NCI-H2029 treated with DMSO at 0.1 percent for 48 hours (cell line): ENCODE results near the gene TUBA4B.
A peak's percentile ranks its signal among the peaks of the same experiment; 100 is the strongest.

Experiments used
- DNase-seq: peaks from one replicate; lab custom pipeline; 2025; lab: John Stamatoyannopoulos, UW

Gene TUBA4B

DNA sequence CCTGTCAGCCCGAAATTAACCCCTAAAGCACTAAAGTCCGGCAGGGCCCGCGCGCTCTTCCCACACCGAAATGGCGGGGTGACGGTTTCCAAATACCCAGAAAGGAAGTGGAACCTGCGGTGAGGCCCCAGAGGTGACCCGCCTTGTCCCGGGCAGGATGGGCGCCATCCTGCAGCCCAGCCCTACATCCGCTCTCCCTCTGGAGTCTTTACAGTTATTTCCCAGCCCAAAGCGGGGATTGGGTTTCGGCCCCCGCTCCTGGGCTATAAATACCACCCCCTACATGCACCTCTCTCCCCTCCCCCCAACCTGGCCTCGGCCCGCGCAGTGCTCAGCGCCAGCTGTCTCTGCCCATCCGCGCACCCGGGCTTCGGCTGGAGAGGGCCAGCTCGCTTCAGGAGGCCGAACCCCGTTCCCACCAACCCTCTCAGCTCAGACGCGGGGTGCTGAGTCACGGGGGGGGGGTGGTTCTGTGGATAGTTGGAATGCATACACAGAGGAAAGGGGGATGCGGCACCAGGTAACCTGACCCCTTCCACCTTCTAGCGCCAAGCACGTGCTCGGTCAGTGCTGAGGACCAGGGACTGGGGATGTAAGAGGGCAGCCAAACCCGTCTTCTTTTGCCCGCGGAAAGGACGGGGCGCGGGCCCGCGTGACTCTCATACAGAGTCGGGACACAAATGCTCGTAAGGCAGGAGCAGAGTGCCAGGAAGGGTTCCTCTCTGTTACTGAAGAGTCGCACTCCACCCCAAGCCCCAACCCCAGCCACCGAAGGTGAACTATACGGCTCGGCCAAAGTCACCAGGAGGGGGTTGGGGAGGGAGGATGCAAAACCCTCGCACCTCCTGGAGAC is at the start of gene TUBA4B:
TSS of gene TUBA4B (plus strand) at position 344 of the 853 bp plus-strand sequence. CDS start at position 509, 165 bp downstream.
- DNase-seq = no peak

DNA sequence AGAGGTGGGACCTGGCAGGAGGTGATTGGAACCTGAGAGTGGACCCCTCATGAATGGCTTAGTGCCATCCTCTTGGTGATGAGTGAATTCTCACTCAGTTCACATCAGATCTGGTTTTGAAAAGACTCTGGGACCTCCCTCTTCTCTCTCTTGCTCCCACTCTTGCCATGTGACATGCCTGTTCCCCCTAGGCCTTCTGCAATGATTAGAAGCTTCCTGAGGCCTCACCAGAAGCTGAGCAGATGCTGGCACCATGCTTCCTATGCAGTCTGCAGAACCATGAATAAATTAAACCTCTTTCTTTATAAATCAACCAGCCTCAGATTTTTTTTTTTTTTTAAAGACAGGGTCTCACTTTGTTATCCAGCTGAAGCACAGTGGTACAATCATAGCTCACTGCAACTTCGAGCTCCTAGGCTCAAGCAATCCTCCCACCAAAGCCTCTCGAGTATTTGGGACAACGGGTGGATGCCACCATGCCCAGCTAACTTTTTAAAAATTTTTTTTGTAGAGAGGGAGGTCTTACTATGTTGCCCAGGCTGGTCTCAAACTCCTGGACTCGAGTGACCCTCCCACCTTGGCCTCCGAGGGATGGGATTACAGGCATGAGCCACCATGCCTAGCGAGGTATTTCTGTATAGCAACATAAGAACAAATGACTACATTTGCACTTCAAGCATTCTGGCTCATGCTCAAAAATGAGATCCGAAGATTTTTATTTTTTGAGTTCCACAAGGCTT is 48.4 kb upstream of the TUBA4B start:
- no peak for DNase-seq

DNA sequence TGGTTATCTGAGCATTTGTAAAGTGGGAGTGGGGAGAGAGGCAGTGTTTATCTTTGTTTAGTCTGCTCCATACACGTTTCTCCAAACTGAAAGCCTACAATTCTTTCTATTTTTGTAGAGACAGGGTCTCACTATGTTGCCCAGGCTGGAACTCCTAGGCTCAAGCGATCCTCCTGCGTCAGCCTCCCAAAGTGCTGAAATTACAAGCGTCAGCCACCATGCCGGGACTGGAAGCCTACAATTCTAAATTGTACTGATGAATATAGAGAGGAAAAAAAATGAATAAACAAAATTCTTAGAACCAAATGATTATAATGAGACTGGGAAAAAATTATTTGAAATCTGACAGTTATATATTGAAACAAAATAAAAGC is 47.9 kb upstream of the TUBA4B start:
- no peak for DNase-seq

DNA sequence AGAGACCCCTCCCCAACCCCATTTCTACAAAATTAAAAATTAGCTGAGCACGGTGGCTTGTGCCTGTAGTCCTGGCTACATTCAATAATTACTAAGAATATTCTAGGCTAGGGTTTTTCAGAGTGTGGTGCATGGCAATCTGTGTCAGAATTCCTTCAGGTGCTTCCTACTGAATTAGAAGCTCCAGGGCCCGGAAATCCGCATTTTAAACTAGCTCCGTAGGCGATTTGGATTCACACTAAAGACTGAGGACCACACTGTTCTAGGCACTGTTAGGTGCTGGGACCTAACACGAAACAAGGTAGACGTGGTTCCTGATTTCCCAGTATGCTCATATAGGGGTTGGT is 47.1 kb upstream of the TUBA4B start:
- DNase-seq = no peak

DNA sequence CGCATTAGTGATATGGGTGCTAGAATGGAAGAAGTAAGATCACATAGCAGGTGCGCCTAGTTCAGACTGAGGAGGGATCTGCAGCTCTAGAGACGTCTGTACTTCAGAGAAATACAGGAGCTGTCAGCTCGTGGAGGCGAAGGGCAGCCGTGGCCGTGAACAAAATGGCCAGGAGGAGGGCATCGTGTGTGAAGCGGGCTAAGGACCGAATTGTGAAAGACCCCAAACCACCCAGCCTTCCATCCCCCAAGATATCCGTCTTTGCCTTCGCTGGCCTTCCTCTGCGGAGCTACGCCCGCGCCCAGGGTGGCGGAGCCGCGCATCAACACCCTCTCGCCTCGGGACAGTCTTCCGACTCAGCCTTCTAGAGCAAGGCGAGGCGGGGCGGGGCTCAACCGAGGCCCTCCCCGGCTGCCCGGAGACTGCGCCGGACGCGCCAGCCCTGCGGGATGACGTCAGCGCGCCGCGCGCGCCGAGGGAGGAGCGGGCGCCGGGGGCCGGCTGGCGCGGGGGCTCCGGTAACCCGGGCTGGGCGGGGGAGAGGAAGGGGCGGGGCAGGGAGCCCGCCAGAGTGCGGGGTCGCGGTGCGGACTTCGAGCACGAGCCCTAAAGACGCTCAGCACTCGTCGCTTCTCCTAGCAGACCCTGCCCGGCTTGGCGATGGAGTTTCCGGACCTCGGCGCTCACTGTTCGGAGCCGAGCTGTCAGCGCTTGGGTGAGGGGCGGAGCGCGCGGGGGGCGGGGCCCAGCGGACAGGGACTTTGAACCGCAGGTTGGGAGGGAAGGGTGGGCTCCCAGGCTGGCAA is 46.5 kb upstream of the TUBA4B start, which contains the start of gene ZFAND2B:
TSS of gene ZFAND2B (plus strand) at position 455 of the 806 bp plus-strand sequence. CDS start at position 661, 206 bp downstream.
- DNase-seq = peak; percentile 56

DNA sequence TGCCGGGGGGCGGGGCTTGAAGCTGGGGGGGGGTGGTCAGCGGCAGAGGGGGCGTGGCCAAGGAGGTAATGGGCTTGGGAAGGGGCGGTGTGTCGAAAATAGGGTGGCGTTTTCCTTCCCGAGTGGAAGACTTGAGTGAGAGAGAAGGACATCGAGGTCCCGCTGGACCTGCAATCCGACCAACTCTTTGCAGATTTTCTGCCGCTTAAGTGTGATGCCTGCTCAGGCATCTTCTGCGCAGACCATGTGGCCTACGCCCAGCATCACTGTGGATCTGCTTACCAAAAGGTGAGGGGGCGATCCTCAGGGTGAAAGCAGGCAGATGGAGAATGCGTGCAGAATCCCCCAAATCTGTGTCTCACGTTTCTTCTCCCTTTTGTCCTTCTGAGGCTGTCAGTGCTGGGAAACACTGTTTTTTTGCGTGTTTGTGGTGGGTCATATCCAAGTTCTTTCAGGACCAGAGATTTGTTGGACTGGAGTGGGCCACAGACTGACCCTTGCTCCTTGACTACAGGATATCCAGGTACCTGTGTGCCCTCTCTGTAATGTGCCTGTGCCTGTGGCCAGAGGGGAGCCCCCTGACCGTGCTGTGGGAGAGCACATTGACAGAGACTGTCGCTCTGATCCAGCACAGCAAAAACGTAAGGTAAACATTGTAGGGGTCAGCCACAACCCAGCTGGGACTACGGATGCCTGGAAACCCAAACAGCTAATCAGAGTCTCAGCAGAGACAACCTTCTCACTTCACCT is 45.7 kb upstream of the TUBA4B start:
- no peak for DNase-seq

DNA sequence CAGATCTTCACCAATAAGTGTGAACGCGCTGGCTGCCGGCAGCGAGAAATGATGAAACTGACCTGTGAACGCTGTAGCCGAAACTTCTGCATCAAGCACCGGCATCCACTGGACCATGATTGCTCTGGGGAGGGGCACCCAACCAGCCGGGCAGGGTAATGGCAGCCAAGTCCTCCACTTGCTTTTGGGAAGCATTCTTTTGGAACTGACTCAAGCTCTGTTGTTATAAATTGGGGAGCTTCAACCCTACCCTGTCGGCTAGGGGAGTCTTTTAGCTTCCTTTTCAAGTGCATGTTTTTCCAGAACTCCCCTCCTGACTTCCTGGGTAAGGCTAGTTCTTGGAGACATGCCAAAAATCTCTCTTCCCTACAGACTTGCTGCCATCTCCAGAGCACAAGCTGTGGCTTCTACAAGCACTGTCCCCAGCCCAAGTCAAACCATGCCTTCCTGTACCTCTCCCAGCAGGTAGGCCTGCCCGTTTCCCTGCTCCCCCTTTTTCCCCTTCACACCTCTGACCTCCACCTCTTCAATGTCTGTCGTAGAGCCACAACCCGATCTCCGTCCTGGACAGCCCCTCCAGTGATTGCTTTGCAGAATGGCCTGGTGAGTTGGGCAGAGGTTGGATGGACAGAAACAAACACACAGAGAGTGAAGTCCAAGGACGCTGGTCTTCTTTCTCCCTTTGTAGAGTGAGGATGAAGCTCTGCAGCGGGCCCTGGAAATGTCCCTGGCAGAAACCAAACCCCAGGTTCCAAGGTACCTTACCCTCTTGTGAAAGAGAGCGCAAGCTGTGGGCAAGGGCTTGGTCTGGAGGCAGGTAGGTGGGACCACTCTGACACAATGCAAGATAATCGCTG is 44.9 kb upstream of the TUBA4B start:
- DNase-seq = peak; percentile 7

DNA sequence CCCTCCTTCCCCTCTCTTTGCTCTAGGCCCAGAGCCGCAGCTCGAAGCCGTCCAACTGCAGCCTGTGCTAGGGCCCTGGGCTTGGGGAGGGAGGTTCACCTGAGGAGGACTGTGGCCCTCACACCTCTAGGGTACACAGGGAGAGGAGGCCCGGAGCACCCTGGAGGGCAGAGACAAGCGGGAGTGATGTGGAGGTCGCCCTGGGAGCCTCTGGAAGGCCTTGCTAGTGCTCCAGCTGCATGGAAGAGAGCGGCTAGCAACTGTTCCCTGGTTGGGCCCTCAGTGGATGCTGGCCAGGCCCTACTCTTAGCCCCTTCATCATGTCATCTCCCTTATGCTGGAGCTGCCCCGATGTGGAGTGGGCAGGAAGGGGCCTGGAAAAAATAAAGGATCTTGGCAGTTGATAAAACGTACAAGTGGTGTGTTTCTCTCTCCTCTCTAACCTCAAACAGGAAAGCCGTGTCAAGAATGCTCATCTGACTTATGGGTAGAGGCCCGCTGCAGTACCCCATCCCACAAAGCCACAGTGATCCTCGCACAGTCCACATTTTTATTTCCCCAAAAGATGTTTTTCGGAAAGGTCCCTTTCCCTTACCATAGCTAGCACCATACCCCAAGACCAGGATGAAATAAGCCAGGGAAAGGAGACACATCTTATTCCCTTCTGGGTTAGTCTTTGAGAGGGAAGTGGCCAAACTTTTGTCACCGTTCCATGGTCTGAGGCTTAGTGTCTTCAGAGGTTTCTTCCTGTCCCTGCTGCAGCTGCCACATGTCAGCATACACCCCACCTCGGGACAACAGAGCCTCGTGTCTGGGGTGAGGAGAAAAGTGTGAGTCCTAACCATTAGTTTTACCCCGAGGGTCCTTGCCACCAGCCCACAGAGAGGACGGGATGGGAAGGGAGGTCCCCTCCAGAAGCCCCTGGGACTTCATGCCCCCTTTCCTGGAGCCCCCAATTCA is 43.5 kb upstream of the TUBA4B start:
- DNase-seq = no peak

DNA sequence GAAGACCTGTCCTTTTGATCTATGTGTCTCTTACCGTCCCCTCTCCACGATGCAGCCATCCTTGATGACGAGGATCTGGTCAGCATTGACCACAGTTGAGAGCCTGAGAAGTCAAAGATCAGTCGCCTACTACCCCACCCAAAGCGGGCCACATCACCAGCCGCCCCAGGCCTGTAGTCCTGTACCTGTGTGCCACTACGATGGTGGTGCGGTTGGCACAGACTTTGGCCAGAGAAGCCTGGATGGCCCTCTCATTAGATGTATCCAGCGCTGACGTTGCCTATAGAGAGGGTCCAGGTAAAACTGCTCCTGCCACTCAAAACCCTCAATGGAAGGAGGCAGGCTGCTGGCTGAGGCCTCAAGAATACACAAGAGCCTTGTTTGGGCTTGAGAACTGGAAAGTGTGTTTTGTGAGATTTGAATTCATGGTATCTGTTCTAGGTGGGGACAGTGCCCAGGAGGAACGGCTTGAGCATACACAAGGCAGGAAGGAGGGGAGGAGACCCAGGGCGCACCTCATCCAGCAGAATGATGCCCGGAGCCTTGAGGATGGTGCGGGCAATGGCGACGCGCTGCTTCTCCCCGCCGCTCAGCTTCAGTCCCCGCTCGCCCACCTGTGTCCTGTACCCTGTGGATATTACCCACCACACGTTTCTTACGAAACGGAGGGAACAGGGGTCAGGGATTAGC is 42.7 kb upstream of the TUBA4B start:
- DNase-seq = no peak

DNA sequence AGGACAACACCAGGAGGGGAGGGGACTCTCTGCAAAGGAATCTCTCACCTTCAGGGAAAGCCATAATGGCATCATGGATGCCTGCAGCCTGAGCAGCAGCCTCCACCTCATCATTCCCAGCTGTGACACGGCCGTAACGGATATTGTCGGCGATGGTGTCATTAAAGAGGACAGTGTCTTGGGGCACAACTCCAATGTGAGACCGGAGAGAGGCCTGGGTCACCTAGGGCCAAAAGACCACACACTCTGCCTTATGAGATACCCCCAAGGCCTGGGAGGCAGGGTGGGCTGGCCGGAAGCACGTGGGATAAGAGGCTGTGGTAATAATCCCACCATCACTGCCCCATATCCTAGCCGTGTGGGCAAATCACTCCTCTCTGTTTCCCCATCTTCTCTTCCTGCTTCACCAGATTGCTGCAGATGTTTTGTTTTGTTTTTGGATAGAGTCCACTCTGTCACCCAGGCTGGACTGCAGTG is 42.1 kb upstream of the TUBA4B start:
- DNase-seq = no peak

DNA sequence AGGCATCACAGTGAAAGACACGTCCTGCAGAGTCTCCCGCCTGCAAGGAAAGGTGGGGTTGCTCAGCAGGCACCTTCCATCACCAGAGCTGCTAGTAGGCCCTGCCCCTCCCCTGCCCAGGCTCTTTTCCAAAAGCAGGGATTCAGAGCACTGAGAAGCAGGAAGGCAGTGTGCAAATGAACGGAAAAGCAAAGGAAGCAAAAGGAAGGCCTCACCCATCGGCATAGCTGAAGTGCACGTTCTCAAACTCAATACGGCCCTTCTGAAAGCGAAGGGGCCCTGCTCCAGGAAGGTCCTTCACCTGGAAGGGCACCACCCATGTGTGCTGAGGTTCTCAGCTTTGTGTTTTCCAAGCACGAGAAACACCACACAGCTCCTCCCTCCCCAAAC is 40.0 kb upstream of the TUBA4B start:
- no peak for DNase-seq

DNA sequence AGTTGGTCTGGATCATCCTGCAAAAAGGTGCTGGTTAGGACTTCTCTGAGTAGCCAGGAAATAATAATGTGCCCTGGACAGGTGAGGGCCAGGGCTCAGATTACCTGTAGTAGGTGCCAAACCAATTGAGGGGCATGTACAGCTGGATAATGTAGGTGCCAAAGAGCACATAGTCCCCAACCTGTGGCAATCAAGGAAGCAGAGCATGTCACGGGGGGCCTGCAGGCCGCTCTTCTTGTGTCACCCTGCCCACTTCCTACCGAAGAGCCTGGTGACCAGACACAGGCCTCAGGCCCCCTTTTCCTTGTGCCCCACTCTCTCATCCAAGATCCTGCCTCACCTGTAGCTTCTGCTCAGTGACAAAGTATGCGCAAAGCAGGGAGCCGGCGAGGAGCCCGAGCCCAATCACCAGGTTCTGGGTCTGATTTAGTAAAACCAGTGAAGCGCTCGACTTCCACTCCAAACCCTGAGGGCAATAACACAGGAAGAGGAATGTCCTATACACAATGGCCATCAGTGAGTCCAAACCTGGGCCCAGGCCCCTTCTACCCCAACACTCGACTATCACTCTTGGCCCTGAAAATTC is 39.5 kb upstream of the TUBA4B start:
- DNase-seq = peak; percentile 56

DNA sequence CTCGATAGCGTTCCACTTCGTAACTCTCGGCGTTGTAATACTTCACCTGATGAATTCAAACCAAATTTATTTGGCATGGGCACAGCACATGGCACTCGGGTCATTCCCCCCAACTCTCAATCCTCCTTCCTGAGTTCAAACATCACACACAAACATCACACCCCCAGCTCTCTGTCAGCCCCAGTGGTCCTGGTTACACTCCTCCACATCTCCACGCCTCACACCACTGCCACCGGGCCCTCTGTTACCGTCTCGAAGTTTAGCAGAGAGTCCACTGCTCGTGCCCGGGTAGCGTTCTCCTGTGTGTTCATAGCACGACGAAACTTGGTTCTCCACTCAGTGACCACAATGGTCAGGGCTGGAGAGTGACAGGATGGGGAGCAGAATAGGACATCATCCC is 38.9 kb upstream of the TUBA4B start:
- no peak for DNase-seq

DNA sequence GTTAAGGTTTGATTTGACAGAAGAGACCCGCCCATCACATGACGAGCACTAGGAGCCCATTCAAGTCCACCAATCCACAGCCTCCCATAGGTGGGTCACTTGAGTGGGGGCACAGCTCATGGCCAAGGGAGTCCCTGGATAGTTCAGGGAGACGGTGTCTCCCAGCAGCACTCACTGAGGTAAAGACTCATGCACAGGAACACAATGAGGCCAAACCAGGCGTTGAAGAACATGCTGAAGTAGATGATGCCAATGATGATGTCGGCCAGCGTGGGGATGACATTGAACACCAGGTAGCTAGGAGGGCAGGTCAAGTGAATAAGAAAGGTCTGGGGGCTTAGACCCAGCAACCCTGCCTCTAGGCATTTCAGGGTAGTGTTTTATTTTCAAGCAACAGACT is 38.3 kb upstream of the TUBA4B start:
- DNase-seq = no peak

DNA sequence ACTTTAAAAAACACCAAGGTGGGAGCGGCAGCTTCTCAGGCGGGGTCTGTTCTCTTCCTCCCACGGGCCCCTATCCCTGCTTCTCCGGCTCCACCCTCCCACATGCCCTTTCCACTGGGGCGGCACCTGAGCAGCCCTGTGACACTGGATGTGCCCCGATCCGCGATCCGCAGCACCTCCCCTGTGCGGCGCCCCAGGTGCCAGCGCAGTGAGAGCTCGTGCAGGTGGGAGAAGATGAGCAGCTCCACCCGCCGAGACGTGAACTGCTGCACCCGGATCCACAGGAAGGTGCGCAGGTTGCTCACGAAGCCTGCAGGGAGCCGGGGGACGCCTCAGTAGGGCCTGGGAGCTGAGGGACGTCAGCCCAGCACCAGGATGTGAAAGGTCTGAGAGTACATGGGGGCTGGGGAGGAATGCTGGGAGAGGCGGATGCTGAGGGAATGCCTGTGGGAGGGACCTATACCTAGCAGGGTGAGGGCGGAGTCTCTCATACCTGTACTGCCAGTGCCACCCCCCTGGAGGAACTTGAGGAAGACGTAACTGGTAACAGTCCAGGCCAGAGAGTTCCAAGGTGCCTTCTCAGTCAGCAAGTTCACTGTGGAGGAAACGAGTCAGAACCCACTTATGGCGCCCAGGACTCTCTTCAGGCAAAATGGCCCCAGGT is 37.0 kb upstream of the TUBA4B start:
- DNase-seq = no peak

DNA sequence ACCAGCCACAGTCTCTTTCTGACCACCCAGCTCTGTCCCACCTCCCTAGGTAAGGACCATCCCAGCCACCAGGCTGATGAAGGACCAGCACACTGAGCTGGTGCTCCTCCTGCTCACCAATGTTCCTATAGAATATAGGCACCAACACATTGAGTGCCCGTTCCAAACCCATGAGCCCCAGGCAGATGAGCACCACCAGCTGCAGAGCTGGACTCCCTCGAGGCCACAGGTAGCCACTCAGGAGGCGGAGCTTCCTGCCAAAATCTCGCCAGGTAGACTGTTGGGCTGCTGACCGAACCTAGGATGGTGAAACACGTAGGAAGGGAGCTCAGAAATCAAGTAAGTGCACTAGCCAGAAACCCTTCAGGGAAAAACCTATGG is 36.5 kb upstream of the TUBA4B start:
- no peak for DNase-seq

DNA sequence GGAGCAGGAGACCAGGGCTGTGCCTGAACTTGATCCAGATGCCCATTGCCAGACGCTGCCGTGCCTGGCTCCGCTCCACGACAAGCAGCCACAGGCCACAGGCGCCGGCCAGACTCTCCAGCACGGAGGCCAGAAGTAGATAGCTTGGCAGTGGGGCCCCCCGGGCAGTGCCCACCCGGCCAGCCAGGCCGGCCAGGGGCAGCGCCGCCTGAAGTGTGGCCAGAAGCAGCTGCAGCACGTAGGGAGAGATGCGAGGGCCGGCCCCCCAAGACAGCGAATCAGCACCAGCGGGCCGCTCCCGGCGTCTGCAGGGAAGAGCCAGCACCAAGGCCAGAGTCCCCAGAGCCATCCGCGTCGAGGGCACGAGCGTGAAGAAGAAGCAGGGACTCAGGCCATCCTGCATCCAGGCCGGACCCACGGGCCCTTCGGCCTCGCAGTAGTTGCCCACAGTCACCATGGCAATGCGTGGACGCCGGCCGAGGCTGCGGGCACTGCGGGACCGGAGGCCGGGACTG is 34.8 kb upstream of the TUBA4B start:
- DNase-seq = peak; percentile 62
